Breast epithelium (tissue), 4 donors: ENCODE results near the gene CFAP58. TPM values are rescaled to one million over a fixed set of nuclear protein-coding genes. Genes with fewer than 3 reads are reported as not detected.

Source experiments
- DNase-seq, 2 donors: peaks; one replicate each; pipeline ENCODE4 v3.0.0-alpha.2; 2019; ENCODE audit warnings: low spot score in 2 of 2
- H3K27ac ChIP-seq, 2 donors: fragments of 200-600 bp; sonication (generic) in 1 of 2; one replicate each; pipeline ENCODE4 v1.5.1; 2016 to 2019; ENCODE audit warnings: mild to moderate bottlenecking in 1 of 2
- H3K27me3 ChIP-seq, 2 donors: fragments of 200-600 bp; sonication (generic) in 1 of 2; one replicate each; pipeline versions ENCODE4 v1.5.1 to v1.6.0; 2017 to 2019; ENCODE audit warnings: control low read depth in 1 of 2, mild to moderate bottlenecking in 1 of 2
- H3K36me3 ChIP-seq: fragments of 200-600 bp; one replicate; pipeline ENCODE4 v1.5.1; 2019
- H3K4me1 ChIP-seq, 2 donors: fragments of 200-600 bp; sonication (generic); one replicate each; pipeline ENCODE4 v1.5.1; 2016 to 2019; ENCODE audit warnings: control low read depth in 1 of 2
- H3K4me3 ChIP-seq, 3 donors: fragments of 200-600 bp; sonication (generic); 1 replicate in 2 of 3; 2 replicates in 1 of 3; pipeline ENCODE4 v1.5.1; 2016 to 2019; ENCODE audit warnings: mild to moderate bottlenecking in 3 of 3, moderate library complexity in 2 of 3
- H3K9me3 ChIP-seq, 2 donors: fragments of 200-600 bp; sonication (generic) in 1 of 2; one replicate each; pipeline ENCODE4 v1.5.1; 2016 to 2019; ENCODE audit warnings: control low read depth in 1 of 2
- CTCF ChIP-seq, 3 donors: fragments of 450-650 bp; IDR thresholded peaks; one replicate each; pipeline ENCODE4 v1.5.1; 2016 to 2017; ENCODE audit warnings: antibody characterized with exemption in 3 of 3, mild to moderate bottlenecking in 3 of 3, moderate library complexity in 3 of 3
- POLR2A ChIP-seq: fragments of 450-650 bp; IDR thresholded peaks from one replicate; pipeline ENCODE4 v1.6.1; 2016; ENCODE audit warnings: antibody characterized with exemption, mild to moderate bottlenecking, moderate library complexity
- POLR2AphosphoS5 ChIP-seq, 3 donors: sonication (generic); formaldehyde crosslinking; IDR thresholded peaks; one replicate each; pipeline ENCODE4 v1.6.1; 2017; ENCODE audit warnings: antibody characterized with exemption in 3 of 3
- intact Hi-C: fragments of 100-400 bp; cut with DNase I; formaldehyde crosslinking; loops from one replicate; pipeline ENCODE4 v1.15.1; 2023; ENCODE audit warnings: low total_unique reads
- total RNA-seq, 3 donors: library from RNA; depleted of rRNA; stranded (reverse); fragments of >200 nt; gene quantifications; one replicate each; pipeline ENCODE4 v1.1.0, GENCODE V29; 2016

Gene CFAP58
- total RNA-seq, 3 donors from 2014 or later = 0.16 to 0.98 (median 0.88) TPM

DNA sequence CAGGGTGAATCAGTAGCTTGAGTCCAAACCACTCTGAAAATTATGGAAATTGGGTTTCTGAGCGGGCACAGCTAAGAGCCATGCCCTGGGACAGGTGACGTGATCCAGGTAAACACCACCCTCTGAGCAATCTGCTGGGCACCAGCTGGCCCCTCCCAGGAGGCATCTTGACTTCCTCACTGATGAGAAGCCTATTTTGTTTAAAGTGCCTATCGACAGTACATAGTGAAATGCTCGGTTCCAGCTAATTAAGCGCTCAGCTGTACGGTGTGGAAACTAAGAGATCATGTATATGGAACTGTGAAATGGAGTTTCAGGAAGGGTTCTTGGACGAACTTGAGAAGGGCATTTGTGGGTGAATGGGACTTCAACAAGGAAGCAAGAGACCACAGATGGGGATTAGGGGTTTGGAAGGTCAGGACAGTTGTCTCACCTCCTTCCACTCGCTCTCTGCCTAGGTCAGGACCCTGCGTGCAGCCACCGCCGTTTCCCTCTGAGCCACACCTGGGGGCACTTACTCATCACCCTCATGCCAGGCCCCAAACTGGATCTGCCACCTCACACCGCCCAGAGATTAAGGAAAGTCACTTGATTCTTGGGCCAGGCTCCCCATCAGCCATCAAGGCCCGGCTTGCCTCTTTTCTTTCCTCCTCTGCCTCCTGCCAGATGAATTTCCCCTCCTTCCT, 18.5 kb upstream of the CFAP58 start:
- intact Hi-C loops = no loop called here
- Histone ChIP-seq H3K27me3 (no peaks in the 10 kb centered on the region), H3K4me1 (peaks cover 5 to 14% of the 10 kb centered on the region in 2 donors), H3K36me3 (no peaks in the 10 kb centered on the region), H3K4me3 (peak overlapping the region in 1 of 3 donors; percentile 71), H3K9me3 (no peaks in the 10 kb centered on the region), H3K27ac (peak overlapping the region; percentile 33 to 50)
- TF ChIP-seq CTCF (IDR thresholded peaks at IDR 0.05) (no peak), POLR2A (no peak)
- peak in 1 of 2 donors; percentile 22 for DNase-seq

DNA sequence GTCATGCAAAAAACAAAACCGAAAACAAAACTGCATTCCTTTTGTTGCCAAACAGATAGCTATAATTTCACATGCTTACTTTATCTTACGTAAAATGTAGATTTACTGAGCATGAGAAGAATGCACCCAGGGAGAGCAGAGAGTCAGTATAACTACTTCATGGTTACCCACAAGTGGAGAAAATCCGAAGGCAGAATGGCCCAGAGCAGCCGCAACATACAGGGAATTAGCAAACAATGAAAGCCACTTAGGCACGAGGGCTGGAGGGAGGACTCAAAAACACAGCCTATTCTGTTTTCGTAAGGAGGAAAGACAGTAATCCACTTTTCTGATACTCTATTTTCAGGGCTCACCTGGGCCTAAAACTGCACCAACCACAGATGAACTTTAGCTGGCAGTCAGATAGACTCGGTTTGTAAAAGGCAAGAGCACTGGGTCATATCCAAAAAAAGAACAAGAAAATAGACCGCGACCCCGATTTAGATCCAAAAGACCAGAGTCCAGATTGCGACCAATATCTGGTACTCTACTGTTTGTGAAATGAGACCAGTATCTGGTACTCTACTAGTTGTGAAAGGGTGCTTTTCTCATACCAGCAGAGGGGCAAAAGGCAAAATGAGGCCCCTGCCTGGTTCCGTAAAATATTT, 16.7 kb upstream of the CFAP58 start:
- intact Hi-C loops = no loop called here
- peaks cover 0 to 4% of the 10 kb centered on the region in 2 donors for H3K4me1 ChIP-seq
- TF ChIP-seq CTCF (IDR thresholded peaks at IDR 0.05) = no peak
- TF ChIP-seq POLR2AphosphoS5 (IDR thresholded peaks at IDR 0.05) = peak in 1 of 3 donors; percentile 22
- peak overlapping the region; percentile 72 to 92 for H3K27ac ChIP-seq
- no peaks in the 10 kb centered on the region for H3K27me3 ChIP-seq
- peak in 1 of 2 donors; percentile 19 for DNase-seq
- H3K36me3 ChIP-seq = no peaks in the 10 kb centered on the region
- no peaks in the 10 kb centered on the region for H3K9me3 ChIP-seq
- peak overlapping the region; percentile 71 to 96 (median 90) for H3K4me3 ChIP-seq

DNA sequence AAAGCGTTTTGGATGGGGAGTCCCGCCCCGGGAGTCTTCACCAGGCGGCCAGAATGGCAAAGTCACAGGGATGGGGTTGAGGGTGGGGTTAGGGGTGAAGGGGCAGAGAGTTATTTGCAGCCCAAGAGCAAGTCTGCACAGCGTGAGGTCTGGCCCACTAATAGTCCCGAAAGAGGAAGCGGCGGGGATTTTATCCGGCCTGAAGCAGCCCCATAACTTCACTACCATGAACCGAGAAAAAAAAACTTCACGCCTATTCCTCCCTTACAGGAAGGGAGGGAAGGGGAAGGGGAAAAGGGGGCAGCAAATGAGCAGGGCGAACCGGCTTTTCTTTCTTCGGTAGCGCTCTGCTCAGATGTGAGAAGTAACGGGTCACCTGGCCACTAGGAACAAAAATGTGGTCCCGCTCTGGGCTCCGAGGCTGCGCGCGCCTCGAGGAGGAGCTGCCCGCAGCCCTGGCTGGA, 16.1 kb upstream of the CFAP58 start:
- intact Hi-C loops = no loop called here
- peak in 1 of 2 donors; percentile 24 for DNase-seq
- Histone ChIP-seq H3K4me3 (peak overlapping the region; percentile 71 to 96 (median 90)), H3K27ac (peak overlapping the region; percentile 91 to 92), H3K27me3 (no peaks in the 10 kb centered on the region), H3K9me3 (no peaks in the 10 kb centered on the region), H3K36me3 (no peaks in the 10 kb centered on the region), H3K4me1 (peaks cover 0 to 4% of the 10 kb centered on the region in 2 donors)
- TF ChIP-seq POLR2AphosphoS5 (IDR thresholded peaks at IDR 0.05) (no peak), POLR2A (no peak), CTCF (IDR thresholded peaks at IDR 0.05) (no peak)

DNA sequence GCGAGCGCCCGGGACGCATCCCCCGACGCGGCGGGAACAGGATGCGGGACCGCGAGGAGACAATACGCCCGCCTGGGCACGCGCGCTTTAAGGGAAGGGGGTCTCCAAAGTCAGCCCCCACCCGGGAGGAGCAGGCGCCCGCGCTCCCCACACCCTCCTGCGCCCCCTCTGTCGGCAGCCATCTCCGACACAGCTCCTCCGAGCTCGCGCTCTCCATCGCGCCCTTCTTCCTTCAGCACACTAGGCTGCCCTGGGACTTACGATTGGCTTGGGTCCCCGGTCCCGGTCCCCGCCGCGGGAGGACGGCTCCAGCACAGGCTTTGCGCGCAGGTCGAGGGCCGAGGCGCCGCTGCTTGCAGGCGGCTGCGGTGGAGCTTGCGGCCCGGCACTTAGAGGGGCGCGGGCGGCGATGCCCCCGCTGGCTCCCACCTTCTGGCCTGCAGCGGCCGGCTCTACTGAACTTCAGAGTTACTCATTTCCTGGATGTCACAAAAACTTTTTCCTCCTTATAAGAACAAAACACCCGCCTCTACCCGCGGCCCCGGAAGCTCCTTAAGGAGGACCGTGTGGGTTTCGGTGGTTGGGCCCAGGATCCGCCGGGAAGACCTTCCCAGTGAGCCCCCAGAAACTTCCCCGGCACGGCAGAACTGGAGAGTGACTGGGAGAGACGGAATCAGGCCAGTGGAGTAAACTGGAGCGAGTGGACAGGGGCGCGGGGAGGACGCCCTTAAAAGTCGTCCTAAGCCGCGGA, 15.5 kb upstream of the CFAP58 start, which contains the start of gene ITPRIP:
Gene ITPRIP, minus strand, starts transcription at position 481 of the 751 bp plus-strand sequence. CDS start 22,414 bp downstream, outside the sequence.
- H3K4me1 ChIP-seq = peaks cover 0 to 4% of the 10 kb centered on the region in 2 donors
- DNase-seq = peak in 1 of 2 donors; percentile 70
- H3K27me3 ChIP-seq = no peaks in the 10 kb centered on the region
- intact Hi-C loops = no loop called here
- TF ChIP-seq CTCF (IDR thresholded peaks at IDR 0.05) = no peak
- TF ChIP-seq POLR2AphosphoS5 (IDR thresholded peaks at IDR 0.05) = peak; percentile 30 to 71 (median 56)
- peak; percentile 11 for TF ChIP-seq POLR2A
- peak within 1 kb of the TSS; percentile 71 to 96 (median 90) for H3K4me3 ChIP-seq
- H3K36me3 ChIP-seq = no peaks in the 10 kb centered on the region
- H3K9me3 ChIP-seq = no peaks in the 10 kb centered on the region
- H3K27ac ChIP-seq = peak within 1 kb of the TSS; percentile 91 to 92
